Astrocyte (in vitro differentiated cells and primary cell): ENCODE results near the gene DGKH. TPM values are rescaled to one million over a fixed set of nuclear protein-coding genes. Genes with fewer than 3 reads are reported as not detected.
A peak's percentile ranks its signal among the peaks of the same experiment; 100 is the strongest.

ENCODE experiments used
- DNase-seq: peaks from one replicate; pipeline ENCODE4 v3.0.0-alpha.2; 2010; ENCODE audit warnings: low read depth
- FAIRE-seq: peaks from 2 replicates; lab custom pipeline; 2011; peaks lifted over from hg19 to GRCh38; lab: Jason Lieb, UNC
- H2AFZ ChIP-seq: 2 replicates; pipeline ENCODE4 v1.6.0; 2012; ENCODE audit warnings: low read depth, low read length, inconsistent platforms
- H3K27ac ChIP-seq: 2 replicates; pipeline ENCODE4 v1.5.1; 2011; ENCODE audit warnings: low read depth, low read length, inconsistent platforms
- H3K27me3 ChIP-seq: 2 replicates; pipeline ENCODE4 v1.6.0; 2011; ENCODE audit warnings: low read length, inconsistent platforms; ENCODE audit not compliant: insufficient read depth
- H3K36me3 ChIP-seq: 2 replicates; pipeline ENCODE4 v1.5.1; 2011; ENCODE audit warnings: low read length, inconsistent platforms; ENCODE audit not compliant: insufficient read depth
- H3K4me1 ChIP-seq: 2 replicates; pipeline ENCODE4 v1.5.1; 2011; ENCODE audit warnings: low read length, inconsistent platforms; ENCODE audit not compliant: insufficient read depth
- H3K4me2 ChIP-seq: 2 replicates; pipeline ENCODE4 v1.6.0; 2012; ENCODE audit warnings: low read length, inconsistent platforms
- H3K4me3 ChIP-seq: 2 replicates; pipeline ENCODE4 v1.5.1; 2011; ENCODE audit warnings: low read depth, mild to moderate bottlenecking, low read length, inconsistent platforms; ENCODE audit not compliant: insufficient read depth
- H3K79me2 ChIP-seq: 2 replicates; pipeline ENCODE4 v1.6.0; 2012; ENCODE audit warnings: mild to moderate bottlenecking, low read length, inconsistent platforms; ENCODE audit not compliant: insufficient read depth
- H3K9ac ChIP-seq: 2 replicates; pipeline ENCODE4 v1.6.0; 2012; ENCODE audit warnings: mild to moderate bottlenecking, low read length, inconsistent platforms
- H3K9me3 ChIP-seq: 2 replicates; pipeline ENCODE4 v1.5.1; 2012; ENCODE audit warnings: low read depth, mild to moderate bottlenecking, low read length, inconsistent platforms; ENCODE audit not compliant: insufficient read depth
- H4K20me1 ChIP-seq: 2 replicates; pipeline ENCODE4 v1.6.0; 2012; ENCODE audit warnings: low read length, inconsistent platforms; ENCODE audit not compliant: insufficient read depth
- H3K27ac Mint-ChIP-seq: one replicate; pipeline ENCODE4 v1.8.0; 2021; ENCODE audit warnings: mild to moderate bottlenecking, mixed read lengths; ENCODE audit not compliant: unreplicated experiment
- H3K27me3 Mint-ChIP-seq: one replicate; pipeline ENCODE4 v1.8.0; 2021; ENCODE audit warnings: low read depth, mixed read lengths; ENCODE audit not compliant: unreplicated experiment
- H3K36me3 Mint-ChIP-seq: one replicate; pipeline ENCODE4 v1.8.0; 2021; ENCODE audit warnings: low read depth, mixed read lengths; ENCODE audit not compliant: unreplicated experiment
- H3K4me1 Mint-ChIP-seq: one replicate; pipeline ENCODE4 v1.8.0; 2021; ENCODE audit warnings: low read depth, mixed read lengths; ENCODE audit not compliant: unreplicated experiment
- H3K4me3 Mint-ChIP-seq: one replicate; pipeline ENCODE4 v1.8.0; 2021; ENCODE audit warnings: mild to moderate bottlenecking, moderate library complexity, mixed read lengths; ENCODE audit not compliant: unreplicated experiment
- H3K9me3 Mint-ChIP-seq: one replicate; pipeline ENCODE4 v1.8.0; 2021; ENCODE audit warnings: mild to moderate bottlenecking, mixed read lengths; ENCODE audit not compliant: unreplicated experiment
- EZH2 ChIP-seq: IDR thresholded peaks from 2 replicates; pipeline ENCODE4 v1.6.1; 2012; ENCODE audit warnings: mild to moderate bottlenecking, low read length, inconsistent platforms; ENCODE audit not compliant: insufficient read depth
- total RNA-seq: library from RNA; stranded (reverse); gene quantifications from 2 replicates; pipeline ENCODE4 v1.2.1, GENCODE V29; 2021
- TF ChIP-seq, protein P1 (sequence below): IDR thresholded peaks from 2 replicates; pipeline ENCODE4 v1.5.1; 2011; ENCODE audit warnings: low read depth, mild to moderate bottlenecking, inconsistent platforms, low read length, moderate library complexity; ENCODE audit not compliant: insufficient read depth

DGKH gene
- total RNA-seq, 1 donor from 2014 or later, result 16.4 TPM

DNA sequence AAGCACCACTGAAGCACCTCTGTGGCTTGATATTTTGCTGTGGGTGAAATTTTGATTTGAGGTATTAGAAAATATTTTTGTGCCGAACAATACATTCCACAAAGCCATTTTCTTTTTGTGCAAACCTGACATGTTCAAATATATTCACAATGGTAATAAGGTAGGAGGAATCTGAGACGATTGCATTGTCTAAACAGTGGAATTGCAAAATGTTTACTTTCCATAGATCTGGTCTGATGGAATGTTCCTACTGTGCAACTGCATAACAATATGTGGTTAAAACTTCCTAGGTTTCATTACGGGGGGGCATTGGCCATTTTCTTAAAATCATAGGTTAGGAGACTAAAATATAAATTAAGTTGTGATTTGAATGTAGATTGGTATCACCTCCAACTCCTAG lies 180.8 kb downstream of the DGKH start:
- Mint-ChIP-seq H3K9me3 (no peaks in the 10 kb centered on the region), H3K27ac (no peak overlapping the region), H3K36me3 (peaks cover 11% of the 10 kb centered on the region), H3K4me3 (no peak overlapping the region), H3K27me3 (no peaks in the 10 kb centered on the region), H3K4me1 (no peaks in the 10 kb centered on the region)
- H3K36me3 ChIP-seq, result peaks cover 3% of the 10 kb centered on the region
- H3K4me3 ChIP-seq, result no peak overlapping the region
- no peaks in the 10 kb centered on the region for H3K27me3 ChIP-seq
- no peak overlapping the region for H3K4me2 ChIP-seq
- FAIRE-seq (no peak), DNase-seq (no peak)
- no peak overlapping the region for H2AFZ ChIP-seq
- TF ChIP-seq, protein P1, sequence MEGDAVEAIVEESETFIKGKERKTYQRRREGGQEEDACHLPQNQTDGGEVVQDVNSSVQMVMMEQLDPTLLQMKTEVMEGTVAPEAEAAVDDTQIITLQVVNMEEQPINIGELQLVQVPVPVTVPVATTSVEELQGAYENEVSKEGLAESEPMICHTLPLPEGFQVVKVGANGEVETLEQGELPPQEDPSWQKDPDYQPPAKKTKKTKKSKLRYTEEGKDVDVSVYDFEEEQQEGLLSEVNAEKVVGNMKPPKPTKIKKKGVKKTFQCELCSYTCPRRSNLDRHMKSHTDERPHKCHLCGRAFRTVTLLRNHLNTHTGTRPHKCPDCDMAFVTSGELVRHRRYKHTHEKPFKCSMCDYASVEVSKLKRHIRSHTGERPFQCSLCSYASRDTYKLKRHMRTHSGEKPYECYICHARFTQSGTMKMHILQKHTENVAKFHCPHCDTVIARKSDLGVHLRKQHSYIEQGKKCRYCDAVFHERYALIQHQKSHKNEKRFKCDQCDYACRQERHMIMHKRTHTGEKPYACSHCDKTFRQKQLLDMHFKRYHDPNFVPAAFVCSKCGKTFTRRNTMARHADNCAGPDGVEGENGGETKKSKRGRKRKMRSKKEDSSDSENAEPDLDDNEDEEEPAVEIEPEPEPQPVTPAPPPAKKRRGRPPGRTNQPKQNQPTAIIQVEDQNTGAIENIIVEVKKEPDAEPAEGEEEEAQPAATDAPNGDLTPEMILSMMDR, result no peak
- no peak for TF ChIP-seq EZH2
- H3K79me2 ChIP-seq, result no peaks in the 10 kb centered on the region
- H3K4me1 ChIP-seq, result no peaks in the 10 kb centered on the region
- no peak overlapping the region for H3K27ac ChIP-seq
- H3K9ac ChIP-seq, result no peak overlapping the region
- no peaks in the 10 kb centered on the region for H4K20me1 ChIP-seq
- no peaks in the 10 kb centered on the region for H3K9me3 ChIP-seq

DNA sequence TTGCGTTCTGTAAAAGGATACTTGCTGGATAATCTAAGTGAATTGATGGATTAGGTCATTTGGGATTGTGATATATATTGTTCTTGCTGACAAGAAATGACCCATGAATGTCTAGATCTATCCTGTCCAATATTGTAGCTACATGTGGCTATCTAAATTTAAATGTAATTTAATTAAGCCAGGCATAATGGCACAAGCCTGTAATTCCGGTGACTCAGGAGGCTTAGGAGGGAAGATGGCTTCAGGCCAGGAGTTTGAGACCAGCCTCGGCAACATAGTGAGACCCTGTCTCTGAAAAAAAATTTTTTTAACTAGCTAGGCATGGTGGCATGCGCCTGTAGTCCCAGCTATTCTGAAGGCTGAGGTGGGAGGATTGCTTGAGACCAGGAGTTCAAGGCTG lies 184.2 kb downstream of the DGKH start:
- FAIRE-seq, result no peak
- TF ChIP-seq, protein P1, result no peak
- TF ChIP-seq EZH2, result no peak

DNA sequence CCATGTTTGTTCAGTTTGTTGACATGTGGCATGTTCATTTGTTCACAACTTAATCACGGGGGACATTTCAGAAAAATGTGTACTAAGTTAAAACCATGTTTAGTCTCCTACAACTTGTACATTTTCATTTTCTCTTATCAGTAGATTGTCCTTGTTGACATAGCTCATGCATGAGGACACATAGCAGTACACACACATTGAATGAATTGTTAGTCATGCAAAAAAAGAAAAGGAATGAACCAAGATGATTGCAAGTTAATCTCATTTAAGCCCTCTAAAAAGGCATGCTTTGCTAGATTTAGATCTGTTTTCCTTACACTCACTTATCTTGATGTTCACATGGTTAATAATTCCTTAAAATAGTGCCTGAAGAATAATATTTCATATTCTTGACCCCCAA lies 185.3 kb downstream of the DGKH start:
- no peak for TF ChIP-seq EZH2
- TF ChIP-seq, protein P1, result no peak
- Histone ChIP-seq H3K4me1 (no peaks in the 10 kb centered on the region), H3K27ac (no peak overlapping the region), H3K4me3 (no peak overlapping the region), H3K9me3 (no peaks in the 10 kb centered on the region), H2AFZ (no peak overlapping the region), H4K20me1 (no peaks in the 10 kb centered on the region), H3K27me3 (no peaks in the 10 kb centered on the region), H3K9ac (no peak overlapping the region), H3K79me2 (no peaks in the 10 kb centered on the region), H3K4me2 (no peak overlapping the region), H3K36me3 (peaks cover 2% of the 10 kb centered on the region)
- Mint-ChIP-seq H3K27ac (no peak overlapping the region), H3K4me3 (no peak overlapping the region), H3K36me3 (peaks cover 2% of the 10 kb centered on the region), H3K27me3 (no peaks in the 10 kb centered on the region), H3K9me3 (no peaks in the 10 kb centered on the region), H3K4me1 (peaks cover 7% of the 10 kb centered on the region)
- no peak for DNase-seq
- peak; percentile 32 for FAIRE-seq

More for the DNA sequence above, 184.2 kb downstream of the DGKH start:
- H3K4me1 Mint-ChIP-seq, result peaks cover 5% of the 10 kb centered on the region
- DNase-seq, result no peak
- peaks cover 2% of the 10 kb centered on the region for H3K36me3 ChIP-seq
- peaks cover 2% of the 10 kb centered on the region for H3K36me3 Mint-ChIP-seq
- no peaks in the 10 kb centered on the region for H3K4me1 ChIP-seq
- H3K4me2 ChIP-seq, result no peak overlapping the region
- no peaks in the 10 kb centered on the region for H4K20me1 ChIP-seq
- no peak overlapping the region for H2AFZ ChIP-seq
- H3K79me2 ChIP-seq, result no peaks in the 10 kb centered on the region
- H3K27me3 ChIP-seq, result no peaks in the 10 kb centered on the region
- no peaks in the 10 kb centered on the region for H3K9me3 ChIP-seq
- no peak overlapping the region for H3K27ac ChIP-seq
- no peaks in the 10 kb centered on the region for H3K9me3 Mint-ChIP-seq
- H3K4me3 ChIP-seq, result no peak overlapping the region
- H3K27me3 Mint-ChIP-seq, result no peaks in the 10 kb centered on the region
- H3K9ac ChIP-seq, result no peak overlapping the region
- H3K27ac Mint-ChIP-seq, result no peak overlapping the region
- no peak overlapping the region for H3K4me3 Mint-ChIP-seq
